Measurements from ENCODE around the gene VWA5B2. TPM values are rescaled to one million over a fixed set of nuclear protein-coding genes. Genes with fewer than 3 reads are reported as not detected.

VWA5B2 gene
- total and polyA plus RNA-seq, 2 of the 13 experiments (the other 11 are each of a cell fraction or from before 2014, with no cell fraction given): 0.03 to 0.04 TPM

DNA sequence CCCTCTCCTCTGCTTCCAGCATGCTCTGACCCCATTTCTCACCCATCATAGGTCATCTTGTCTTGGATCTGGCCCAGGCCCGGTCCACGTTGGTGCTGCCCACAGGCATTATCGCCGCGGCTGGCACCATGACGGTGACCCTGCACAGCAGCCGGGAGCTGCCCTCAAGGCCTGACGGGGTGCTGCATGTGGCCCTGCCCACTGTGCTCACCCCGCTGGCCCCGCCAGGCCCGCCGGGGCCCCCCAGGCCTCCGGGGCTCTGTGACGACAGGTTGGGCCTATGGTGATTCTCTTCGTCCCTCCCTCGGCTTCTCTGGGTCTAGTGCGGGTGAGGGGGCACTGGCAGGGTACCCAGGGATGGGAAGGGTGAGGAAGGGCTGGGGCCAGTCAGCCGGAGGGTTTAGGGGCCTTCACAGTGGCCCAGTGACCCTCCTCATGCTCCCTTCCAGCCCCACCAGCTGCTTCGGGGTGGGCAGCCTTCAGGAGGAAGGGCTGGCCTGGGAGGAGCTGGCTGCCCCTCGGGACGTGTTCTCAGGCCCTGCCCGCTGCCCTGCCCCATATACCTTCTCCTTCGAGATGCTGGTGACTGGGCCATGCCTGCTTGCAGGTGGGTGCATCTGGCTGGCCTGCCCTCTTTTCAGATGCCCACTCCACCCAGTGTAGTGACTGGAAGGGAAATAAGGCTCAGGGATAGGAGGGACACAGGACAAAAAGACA, 3.9 kb downstream of the VWA5B2 start:
- H3K27me3 ChIP-seq (ENCODE audit: control insufficient read depth in 1 of 2, insufficient read depth in 2 of 2, low read length in 2 of 2): peaks cover 17 to 79% of the 10 kb centered on the region in 2 experiments; a peak in 4 of 5 replicates
- H2AFZ ChIP-seq (ENCODE audit: low read length): no peak overlapping the region
- DNase-seq (ENCODE audit: low spot score): no peak
- BruUV-seq (replicated peaks): no TSS peak
- FAIRE-seq: no peak
- ChIA-PET CTCF (ENCODE audit: low intra/inter-chr PET ratio, low total read pairs) (no interaction called here), POLR2A (interaction anchor here (1.9 kb wide), 1 partner anchor 9 kb away, joined by 6 read pairs; no protein-coding TSS in a partner anchor)
- no peaks in the 10 kb centered on the region for H3K79me2 ChIP-seq (ENCODE audit: insufficient read depth, low read length)
- no peaks in the 10 kb centered on the region for H3K36me3 ChIP-seq (replicated peaks in 1 of 2; ENCODE audit: control insufficient read depth in 1 of 2, insufficient read depth in 2 of 2, low read length in 2 of 2)
- no peak overlapping the region for H3K9ac ChIP-seq (ENCODE audit: insufficient read depth, low read depth, low read length)
- H3K4me3 ChIP-seq (replicated peaks in 1 of 3; ENCODE audit: insufficient read depth in 1 of 3, low read depth in 2 of 3, low read length in 3 of 3): no peak overlapping the region
- 50% methylated on average over 10 of the region's 23 CpGs for WGBS (ENCODE audit: low lambda C conversion rate)
- H3K4me1 ChIP-seq (ENCODE audit: insufficient read depth, low read length): peaks cover 11% of the 10 kb centered on the region; the same call in 1 of the 2 replicates
- no peak for ATAC-seq
- no peaks in the 10 kb centered on the region for H3K9me3 ChIP-seq (ENCODE audit: low read length)
- no peak overlapping the region for H3K4me2 ChIP-seq (ENCODE audit: low read depth, low read length)
- intact Hi-C loops (cut with micrococcal nuclease; ENCODE audit: unreplicated experiment): no loop called here
- no peak for TF ChIP-seq KDM6A (CRISPR knock-in tag; IDR thresholded peaks at IDR 0.05; ENCODE audit: low read depth)
- no peak for TF ChIP-seq POLR2AphosphoS2 (IDR thresholded peaks at IDR 0.05; ENCODE audit: low read depth, low read length)
- TF ChIP-seq REXO4 (CRISPR knock-in tag; IDR thresholded peaks at IDR 0.05; ENCODE audit: borderline replicate concordance): no peak
- no peak for TF ChIP-seq ZBTB7B (CRISPR knock-in tag; IDR thresholded peaks at IDR 0.05)
- TF ChIP-seq NFIC (IDR thresholded peaks at IDR 0.05; ENCODE audit: low read length): no peak
- TF ChIP-seq RFX1 (IDR thresholded peaks at IDR 0.05): no peak
- TF ChIP-seq, protein P1, sequence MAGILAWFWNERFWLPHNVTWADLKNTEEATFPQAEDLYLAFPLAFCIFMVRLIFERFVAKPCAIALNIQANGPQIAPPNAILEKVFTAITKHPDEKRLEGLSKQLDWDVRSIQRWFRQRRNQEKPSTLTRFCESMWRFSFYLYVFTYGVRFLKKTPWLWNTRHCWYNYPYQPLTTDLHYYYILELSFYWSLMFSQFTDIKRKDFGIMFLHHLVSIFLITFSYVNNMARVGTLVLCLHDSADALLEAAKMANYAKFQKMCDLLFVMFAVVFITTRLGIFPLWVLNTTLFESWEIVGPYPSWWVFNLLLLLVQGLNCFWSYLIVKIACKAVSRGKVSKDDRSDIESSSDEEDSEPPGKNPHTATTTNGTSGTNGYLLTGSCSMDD (CRISPR knock-in tag; IDR thresholded peaks at IDR 0.05): no peak
- TF ChIP-seq ZNF354B (CRISPR knock-in tag; IDR thresholded peaks at IDR 0.05): no peak
- TF ChIP-seq ZNF563 (CRISPR knock-in tag; IDR thresholded peaks at IDR 0.05): no peak
- TF ChIP-seq ZNF776 (CRISPR knock-in tag; IDR thresholded peaks at IDR 0.05): no peak
- TF ChIP-seq FOXC1 (CRISPR knock-in tag; IDR thresholded peaks at IDR 0.05; ENCODE audit: borderline replicate concordance): no peak
- TF ChIP-seq ZNF329 (CRISPR knock-in tag; IDR thresholded peaks at IDR 0.05; ENCODE audit: low read depth): no peak
- TF ChIP-seq ZIK1 (CRISPR knock-in tag; IDR thresholded peaks at IDR 0.05; ENCODE audit: borderline replicate concordance, low read depth): no peak
- TF ChIP-seq MBD4 (IDR thresholded peaks at IDR 0.05; ENCODE audit: borderline replicate concordance, low read length): no peak
- TF ChIP-seq ZKSCAN5 (CRISPR knock-in tag; IDR thresholded peaks at IDR 0.05): no peak
- no peak for TF ChIP-seq GTF3A (CRISPR knock-in tag; conservative IDR thresholded peaks at IDR 0.05)
- TF ChIP-seq TBL1XR1 (IDR thresholded peaks at IDR 0.05; ENCODE audit: borderline replicate concordance, low read length, partially characterized antibody): no peak
- TF ChIP-seq KDM4B (CRISPR knock-in tag; IDR thresholded peaks at IDR 0.05): no peak
- peaks cover 3% of the 10 kb centered on the region; the same call in 1 of the 2 replicates for H4K20me1 ChIP-seq (ENCODE audit: insufficient read depth, low read length)
- in situ Hi-C loops (cut with HindIII; ENCODE audit: extremely low pct_ligation_motif_present, low pct_unique_long_range_greater_than_20kb): loop anchor here (5.0 kb wide), 1 partner anchor 336 kb away; no protein-coding TSS in a partner anchor
- no peak overlapping the region for H3K27ac ChIP-seq (ENCODE audit: extremely low read length, insufficient read depth, low read length)

Data from HepG2 (cell line).